IMR-90 (cell line): ENCODE results near the gene DNPH1.

Experiments used
- BHLHE40 ChIP-seq: fragments of 150-350 bp; IDR thresholded peaks from 2 replicates; pipeline ENCODE4 v1.6.1; 2016; ENCODE audit warnings: mild to moderate bottlenecking, low read depth, low read length
- CTCF ChIP-seq: conservative IDR thresholded peaks from 2 replicates; pipeline ENCODE4 v1.5.1; 2012; ENCODE audit warnings: mild to moderate bottlenecking, low read depth, low read length, improper control_type of control experiment
- POLR2A ChIP-seq: IDR thresholded peaks from 2 replicates; pipeline ENCODE4 v1.6.1; 2012; ENCODE audit warnings: mild to moderate bottlenecking, low read depth, low read length
- RAD21 ChIP-seq: IDR thresholded peaks from 2 replicates; pipeline ENCODE4 v1.6.1; 2012; ENCODE audit warnings: low read length, improper control_type of control experiment

- TF ChIP-seq CTCF (no peak), RAD21 (no peak), POLR2A (no peak), BHLHE40 (no peak)
Observed at GRCh38 chr6:43231053-43231452, 1.8 kb upstream of the DNPH1 start.
